ENCODE measurements around the gene TASP1.

DNA sequence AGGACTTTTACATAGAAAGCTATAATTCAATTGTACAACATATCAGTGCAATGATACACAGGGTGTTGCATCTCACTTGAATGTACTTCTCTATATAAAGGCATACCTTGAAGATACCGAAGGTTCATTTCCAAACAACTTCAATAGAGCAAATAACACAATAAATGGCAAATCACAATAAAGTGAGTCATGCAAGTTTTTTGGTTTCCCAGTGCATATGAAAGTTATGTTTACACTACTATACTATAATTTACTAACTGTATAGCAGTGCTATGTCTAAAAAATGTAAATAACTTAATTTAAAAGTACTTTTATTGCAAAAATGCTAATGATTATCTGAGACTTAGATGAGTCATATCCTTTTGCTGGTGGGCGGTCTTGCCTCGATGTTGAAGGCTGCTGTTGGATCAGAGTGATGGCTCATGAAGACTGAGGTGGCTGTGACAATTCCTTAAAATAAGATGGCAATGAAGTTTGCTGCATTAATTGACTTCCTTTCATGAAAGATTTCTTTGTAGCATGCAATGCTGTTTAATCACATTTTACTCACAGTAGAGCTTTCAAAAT is 188.8 kb downstream of the TASP1 start:
- TF ChIP-seq, protein P1, sequence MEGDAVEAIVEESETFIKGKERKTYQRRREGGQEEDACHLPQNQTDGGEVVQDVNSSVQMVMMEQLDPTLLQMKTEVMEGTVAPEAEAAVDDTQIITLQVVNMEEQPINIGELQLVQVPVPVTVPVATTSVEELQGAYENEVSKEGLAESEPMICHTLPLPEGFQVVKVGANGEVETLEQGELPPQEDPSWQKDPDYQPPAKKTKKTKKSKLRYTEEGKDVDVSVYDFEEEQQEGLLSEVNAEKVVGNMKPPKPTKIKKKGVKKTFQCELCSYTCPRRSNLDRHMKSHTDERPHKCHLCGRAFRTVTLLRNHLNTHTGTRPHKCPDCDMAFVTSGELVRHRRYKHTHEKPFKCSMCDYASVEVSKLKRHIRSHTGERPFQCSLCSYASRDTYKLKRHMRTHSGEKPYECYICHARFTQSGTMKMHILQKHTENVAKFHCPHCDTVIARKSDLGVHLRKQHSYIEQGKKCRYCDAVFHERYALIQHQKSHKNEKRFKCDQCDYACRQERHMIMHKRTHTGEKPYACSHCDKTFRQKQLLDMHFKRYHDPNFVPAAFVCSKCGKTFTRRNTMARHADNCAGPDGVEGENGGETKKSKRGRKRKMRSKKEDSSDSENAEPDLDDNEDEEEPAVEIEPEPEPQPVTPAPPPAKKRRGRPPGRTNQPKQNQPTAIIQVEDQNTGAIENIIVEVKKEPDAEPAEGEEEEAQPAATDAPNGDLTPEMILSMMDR (IDR thresholded peaks at IDR 0.05), result no peak
- TF ChIP-seq ZFX (IDR thresholded peaks at IDR 0.05; ENCODE audit: borderline replicate concordance), result no peak
